ENCODE results near the gene XYLB. TPM values are rescaled to one million over a fixed set of nuclear protein-coding genes. Genes with fewer than 3 reads are reported as not detected.
A peak's percentile ranks its signal among the peaks of the same experiment; 100 is the strongest.

Gene XYLB
- total RNA-seq, 1 donor from 2014 or later = 1.8 TPM

- DNase-seq (ENCODE audit: low read depth in 2 of 2) = no peak
These were observed 23.5 kb upstream of the XYLB start for GRCh38 chr3:38323060-38323459.

- DNase-seq (ENCODE audit: low read depth in 2 of 2) = no peak
These were observed 21.3 kb upstream of the XYLB start for GRCh38 chr3:38325256-38325655.

- DNase-seq (ENCODE audit: low read depth in 2 of 2) = peak in 1 of 2 donors; percentile 50
These were observed 19.1 kb upstream of the XYLB start for GRCh38 chr3:38327335-38328009.

- no peak for DNase-seq (ENCODE audit: low read depth in 2 of 2)
These were observed 15.1 kb upstream of the XYLB start for GRCh38 chr3:38331257-38332022.

GRCh38 chr3:38332201-38332600, 14.4 kb upstream of the XYLB start:
- DNase-seq (ENCODE audit: low read depth in 2 of 2) = no peak

GRCh38 chr3:38334142-38335055, 12.2 kb upstream of the XYLB start:
- DNase-seq (ENCODE audit: low read depth in 2 of 2) = peak in 1 of 2 donors; percentile 51

GRCh38 chr3:38335263-38335662, 11.3 kb upstream of the XYLB start:
- no peak for DNase-seq (ENCODE audit: low read depth in 2 of 2)

GRCh38 chr3:38337703-38338102, 8.9 kb upstream of the XYLB start:
- DNase-seq (ENCODE audit: low read depth in 2 of 2) = no peak

- peak in 1 of 2 donors; percentile 27 for DNase-seq (ENCODE audit: low read depth in 2 of 2)
These were observed 2.6 kb upstream of the XYLB start for GRCh38 chr3:38343797-38344594.

GRCh38 chr3:38345879-38346586, 552 bp upstream of the XYLB start:
- DNase-seq (ENCODE audit: low read depth in 2 of 2) = no peak

GRCh38 chr3:38347421-38348200, 1.0 kb downstream of the XYLB start:
- DNase-seq (ENCODE audit: low read depth in 2 of 2) = no peak

GRCh38 chr3:38348903-38349302, 2.3 kb downstream of the XYLB start:
- peak in 1 of 2 donors; percentile 76 for DNase-seq (ENCODE audit: low read depth in 2 of 2)

- no peak for DNase-seq (ENCODE audit: low read depth in 2 of 2)
These were observed 3.2 kb downstream of the XYLB start for GRCh38 chr3:38349684-38350359.

GRCh38 chr3:38353151-38353550, 6.6 kb downstream of the XYLB start:
- no peak for DNase-seq (ENCODE audit: low read depth in 2 of 2)

- peak in 1 of 2 donors; percentile 41 for DNase-seq (ENCODE audit: low read depth in 2 of 2)
These were observed 8.2 kb downstream of the XYLB start for GRCh38 chr3:38354588-38355330.

- no peak for DNase-seq (ENCODE audit: low read depth in 2 of 2)
These were observed 12.5 kb downstream of the XYLB start for GRCh38 chr3:38359038-38359437.

- DNase-seq (ENCODE audit: low read depth in 2 of 2) = no peak
These were observed 13.8 kb downstream of the XYLB start for GRCh38 chr3:38360345-38360744.

- DNase-seq (ENCODE audit: low read depth in 2 of 2) = no peak
These were observed 14.9 kb downstream of the XYLB start for GRCh38 chr3:38361496-38361895.
